22Rv1 (cell line): ENCODE data around the gene GLP2R.
"Not testable (repeated sequence)": the region's sequence is repeated elsewhere in the genome, so short reads cannot be mapped to it uniquely, and the experiment has no call there.

ENCODE experiments used
- CTCF ChIP-seq: fragments of 450-650 bp; IDR thresholded peaks from 2 replicates; pipeline ENCODE4 v1.5.1; 2017; ENCODE audit warnings: mild to moderate bottlenecking
- ZFX ChIP-seq: fragments of 450-650 bp; IDR thresholded peaks from 2 replicates; pipeline ENCODE4 v1.6.1; 2017; ENCODE audit warnings: antibody characterized with exemption, borderline replicate concordance

DNA sequence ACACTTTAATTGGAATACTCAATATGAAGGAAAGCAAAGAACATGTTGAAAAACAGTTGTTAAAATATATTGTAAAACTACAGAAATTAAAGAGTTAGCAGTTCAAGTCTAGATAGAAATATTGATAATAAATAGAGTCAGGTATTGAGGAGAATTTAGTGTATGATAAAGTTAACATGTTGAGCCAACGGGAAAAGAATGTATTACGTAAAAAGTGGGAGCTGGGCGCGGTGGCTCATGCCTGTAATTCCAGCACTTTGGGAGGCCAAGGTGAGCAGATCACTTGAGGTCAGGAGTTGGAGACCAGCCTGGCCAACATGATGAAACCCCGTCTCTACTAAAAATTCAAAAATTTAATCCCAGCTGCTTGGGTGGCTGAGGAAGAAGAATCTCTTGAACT is 42.3 kb upstream of the GLP2R start:
- TF ChIP-seq CTCF, ZFX: not testable (repeated sequence)
